Ascending aorta (tissue), 2 donors: ENCODE measurements around the gene PDE4B. TPM values are rescaled to one million over a fixed set of nuclear protein-coding genes. Genes with fewer than 3 reads are reported as not detected.

ENCODE experiments used
- DNase-seq, 2 donors: peaks; one replicate each; pipeline ENCODE4 v3.0.0-alpha.2; 2019; ENCODE audit warnings: low spot score in 2 of 2
- H3K27ac ChIP-seq, 2 donors: fragments of 200-600 bp; sonication (generic); one replicate each; pipeline ENCODE4 v1.5.1; 2016 to 2017; ENCODE audit warnings: mild to moderate bottlenecking in 1 of 2
- H3K27me3 ChIP-seq: fragments of 200-600 bp; sonication (generic); one replicate; pipeline ENCODE4 v1.5.1; 2017
- H3K36me3 ChIP-seq, 2 donors: fragments of 200-600 bp; sonication (generic); one replicate each; pipeline ENCODE4 v1.5.1; 2016
- H3K4me1 ChIP-seq, 2 donors: fragments of 200-600 bp; sonication (generic); one replicate each; pipeline ENCODE4 v1.5.1; 2016 to 2017; ENCODE audit warnings: mild to moderate bottlenecking in 1 of 2
- H3K4me3 ChIP-seq, 2 donors: fragments of 200-600 bp; sonication (generic); one replicate each; pipeline ENCODE4 v1.5.1; 2016 to 2017; ENCODE audit warnings: mild to moderate bottlenecking in 1 of 2
- H3K9me3 ChIP-seq, 2 donors: fragments of 200-600 bp; sonication (generic); one replicate each; pipeline ENCODE4 v1.5.1; 2016
- intact Hi-C: fragments of 100-400 bp; cut with DNase I; formaldehyde crosslinking; loops from one replicate; pipeline ENCODE4 v1.15.1; 2023
- total RNA-seq: library from RNA; depleted of rRNA; stranded (reverse); fragments of >200 nt; gene quantifications from one replicate; pipeline ENCODE4 v1.1.0, GENCODE V29; 2016
- TF ChIP-seq, protein P1 (sequence below), 3 experiments: fragments of 200-600 bp in 2 of 3; fragments of 450-650 bp in 1 of 3; sonication (generic) in 2 of 3; IDR thresholded peaks; one replicate each; pipeline ENCODE4 v1.5.1; 2016 to 2019; ENCODE audit warnings: antibody characterized with exemption in 3 of 3, mild to moderate bottlenecking in 1 of 3, moderate library complexity in 1 of 3

PDE4B gene
- total RNA-seq, 1 donor from 2014 or later, result 4.5 TPM

DNA sequence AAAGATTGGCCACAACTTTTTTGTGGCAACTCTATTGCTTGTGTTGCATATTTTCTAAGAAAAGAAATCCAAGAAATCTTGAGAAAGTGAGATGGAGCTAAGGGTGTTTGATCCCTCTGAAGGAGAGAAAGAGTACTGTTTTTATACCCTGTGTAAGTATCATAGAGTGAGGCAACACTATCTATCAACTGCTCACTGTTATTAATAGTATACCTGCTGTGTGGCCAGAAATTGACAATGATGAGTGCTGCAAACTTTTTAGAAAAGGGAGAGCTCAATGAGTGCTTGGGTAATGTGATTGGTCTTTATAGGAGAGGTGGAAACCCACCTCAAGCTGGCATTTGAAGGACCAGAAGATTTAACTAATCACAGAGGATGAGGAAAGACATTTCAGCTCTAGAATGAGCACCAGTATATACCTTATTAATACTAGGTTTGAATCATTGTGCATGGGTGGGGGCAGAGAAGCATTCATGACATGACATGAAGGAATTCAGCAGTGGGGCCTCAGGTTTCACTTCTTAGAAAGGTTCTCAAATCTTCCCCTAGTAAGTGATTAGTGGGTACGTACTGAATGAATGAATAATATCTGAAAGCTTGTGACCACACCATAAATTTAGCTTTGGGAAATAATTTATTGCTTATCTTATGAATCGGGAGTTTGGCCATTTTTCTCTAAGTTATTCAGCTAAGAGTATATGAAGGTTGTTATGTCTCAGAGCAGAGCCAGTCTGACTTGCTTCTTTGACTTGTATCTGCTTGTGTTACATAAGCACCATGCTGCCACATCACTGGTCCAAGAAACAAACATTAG, 572.1 kb downstream of the PDE4B start:
- intact Hi-C loops, result no loop called here
- Histone ChIP-seq H3K4me3 (no peak overlapping the region), H3K9me3 (no peaks in the 10 kb centered on the region), H3K36me3 (peaks cover 7 to 17% of the 10 kb centered on the region in 2 donors), H3K27me3 (no peaks in the 10 kb centered on the region), H3K27ac (no peak overlapping the region), H3K4me1 (no peaks in the 10 kb centered on the region)
- DNase-seq, result no peak
- TF ChIP-seq, protein P1, sequence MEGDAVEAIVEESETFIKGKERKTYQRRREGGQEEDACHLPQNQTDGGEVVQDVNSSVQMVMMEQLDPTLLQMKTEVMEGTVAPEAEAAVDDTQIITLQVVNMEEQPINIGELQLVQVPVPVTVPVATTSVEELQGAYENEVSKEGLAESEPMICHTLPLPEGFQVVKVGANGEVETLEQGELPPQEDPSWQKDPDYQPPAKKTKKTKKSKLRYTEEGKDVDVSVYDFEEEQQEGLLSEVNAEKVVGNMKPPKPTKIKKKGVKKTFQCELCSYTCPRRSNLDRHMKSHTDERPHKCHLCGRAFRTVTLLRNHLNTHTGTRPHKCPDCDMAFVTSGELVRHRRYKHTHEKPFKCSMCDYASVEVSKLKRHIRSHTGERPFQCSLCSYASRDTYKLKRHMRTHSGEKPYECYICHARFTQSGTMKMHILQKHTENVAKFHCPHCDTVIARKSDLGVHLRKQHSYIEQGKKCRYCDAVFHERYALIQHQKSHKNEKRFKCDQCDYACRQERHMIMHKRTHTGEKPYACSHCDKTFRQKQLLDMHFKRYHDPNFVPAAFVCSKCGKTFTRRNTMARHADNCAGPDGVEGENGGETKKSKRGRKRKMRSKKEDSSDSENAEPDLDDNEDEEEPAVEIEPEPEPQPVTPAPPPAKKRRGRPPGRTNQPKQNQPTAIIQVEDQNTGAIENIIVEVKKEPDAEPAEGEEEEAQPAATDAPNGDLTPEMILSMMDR (IDR thresholded peaks at IDR 0.05), result no peak

DNA sequence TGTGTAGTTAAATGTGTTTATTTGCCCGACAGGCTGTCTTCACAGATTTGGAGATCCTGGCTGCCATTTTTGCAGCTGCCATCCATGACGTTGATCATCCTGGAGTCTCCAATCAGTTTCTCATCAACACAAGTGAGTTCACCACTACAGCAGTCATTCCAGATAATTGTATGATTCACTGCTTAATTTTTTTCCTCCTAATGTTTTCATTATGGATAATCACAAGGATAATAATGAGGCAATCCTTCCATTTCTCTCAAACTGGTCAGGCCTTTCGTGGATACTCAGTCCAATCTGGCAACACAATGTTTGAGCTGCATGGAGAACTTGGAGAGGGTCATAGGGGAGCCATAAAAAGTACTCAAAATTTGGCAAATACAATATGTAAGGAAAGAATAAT, 572.9 kb downstream of the PDE4B start:
- Histone ChIP-seq H3K4me3 (no peak overlapping the region), H3K9me3 (no peaks in the 10 kb centered on the region), H3K36me3 (peaks cover 7 to 17% of the 10 kb centered on the region in 2 donors), H3K4me1 (no peaks in the 10 kb centered on the region), H3K27me3 (no peaks in the 10 kb centered on the region), H3K27ac (no peak overlapping the region)
- TF ChIP-seq, protein P1 (IDR thresholded peaks at IDR 0.05), result no peak
- intact Hi-C loops, result no loop called here
- DNase-seq, result no peak

- peaks cover 7 to 15% of the 10 kb centered on the region in 2 donors for H3K36me3 ChIP-seq
- no peak for DNase-seq
- intact Hi-C loops, result no loop called here
- H3K4me3 ChIP-seq, result no peak overlapping the region
- no peaks in the 10 kb centered on the region for H3K27me3 ChIP-seq
- no peaks in the 10 kb centered on the region for H3K9me3 ChIP-seq
- H3K27ac ChIP-seq, result no peak overlapping the region
- peaks cover 0 to 4% of the 10 kb centered on the region in 2 donors for H3K4me1 ChIP-seq
- TF ChIP-seq, protein P1 (IDR thresholded peaks at IDR 0.05), result no peak
These were observed 573.9 kb downstream of the PDE4B start for GRCh38 chr1:66366634-66367033.

- DNase-seq, result no peak
- Histone ChIP-seq H3K4me3 (no peak overlapping the region), H3K27me3 (no peaks in the 10 kb centered on the region), H3K4me1 (peaks cover 0 to 4% of the 10 kb centered on the region in 2 donors), H3K36me3 (peaks cover 6 to 13% of the 10 kb centered on the region in 2 donors), H3K27ac (no peak overlapping the region), H3K9me3 (no peaks in the 10 kb centered on the region)
- intact Hi-C loops, result no loop called here
- TF ChIP-seq, protein P1 (IDR thresholded peaks at IDR 0.05), result no peak
These were observed 574.7 kb downstream of the PDE4B start for GRCh38 chr1:66367369-66367768.

GRCh38 chr1:66368261-66368660, 575.6 kb downstream of the PDE4B start:
- H3K27ac ChIP-seq, result no peak overlapping the region
- no peaks in the 10 kb centered on the region for H3K9me3 ChIP-seq
- TF ChIP-seq, protein P1 (IDR thresholded peaks at IDR 0.05), result no peak
- H3K36me3 ChIP-seq, result peaks cover 3 to 18% of the 10 kb centered on the region in 2 donors
- H3K4me3 ChIP-seq, result no peak overlapping the region
- intact Hi-C loops, result no loop called here
- DNase-seq, result no peak
- no peaks in the 10 kb centered on the region for H3K27me3 ChIP-seq
- H3K4me1 ChIP-seq, result peaks cover 0 to 4% of the 10 kb centered on the region in 2 donors
